ENCODE measurements around the gene CTNNA3.

Gene CTNNA3

GRCh38 chr10:66747451-66747850 lies 948.5 kb downstream of the CTNNA3 start:
- no peak for DNase-seq (ENCODE audit: low read depth)

- no peak for DNase-seq (ENCODE audit: low read depth)
Measured at GRCh38 chr10:66746711-66747110, 949.3 kb downstream of the CTNNA3 start.

GRCh38 chr10:66746246-66746645 lies 949.7 kb downstream of the CTNNA3 start:
- DNase-seq (ENCODE audit: low read depth) = no peak

- DNase-seq (ENCODE audit: low read depth) = no peak
Measured at GRCh38 chr10:66744915-66745314, 951.1 kb downstream of the CTNNA3 start.

GRCh38 chr10:66737241-66737640 lies 958.8 kb downstream of the CTNNA3 start:
- DNase-seq (ENCODE audit: low read depth) = no peak

GRCh38 chr10:66723608-66724400 lies 972.2 kb downstream of the CTNNA3 start:
- no peak for DNase-seq (ENCODE audit: low read depth)

GRCh38 chr10:66719483-66719882 lies 976.5 kb downstream of the CTNNA3 start:
- DNase-seq (ENCODE audit: low read depth) = no peak

- DNase-seq (ENCODE audit: low read depth) = no peak
Measured at GRCh38 chr10:66717231-66717981, 978.6 kb downstream of the CTNNA3 start.

- no peak for DNase-seq (ENCODE audit: low read depth)
Measured at GRCh38 chr10:66714741-66715140, 981.3 kb downstream of the CTNNA3 start.

- DNase-seq (ENCODE audit: low read depth) = no peak
Measured at GRCh38 chr10:66713387-66713786, 982.6 kb downstream of the CTNNA3 start.

GRCh38 chr10:66698069-66698468 lies 997.9 kb downstream of the CTNNA3 start:
- DNase-seq (ENCODE audit: low read depth) = no peak

GRCh38 chr10:66695046-66695445 lies 1000.9 kb downstream of the CTNNA3 start:
- no peak for DNase-seq (ENCODE audit: low read depth)

- no peak for DNase-seq (ENCODE audit: low read depth)
Measured at GRCh38 chr10:66684581-66684980, 1011.4 kb downstream of the CTNNA3 start.

- DNase-seq (ENCODE audit: low read depth) = no peak
Measured at GRCh38 chr10:66680886-66681285, 1015.1 kb downstream of the CTNNA3 start.

GRCh38 chr10:66678521-66678920 lies 1017.5 kb downstream of the CTNNA3 start:
- DNase-seq (ENCODE audit: low read depth) = no peak

GRCh38 chr10:66673071-66673470 lies 1022.9 kb downstream of the CTNNA3 start:
- DNase-seq (ENCODE audit: low read depth) = no peak

- no peak for DNase-seq (ENCODE audit: low read depth)
Measured at GRCh38 chr10:66671562-66671961, 1024.4 kb downstream of the CTNNA3 start.

- no peak for DNase-seq (ENCODE audit: low read depth)
Measured at GRCh38 chr10:66671064-66671463, 1024.9 kb downstream of the CTNNA3 start.

- no peak for DNase-seq (ENCODE audit: low read depth)
Measured at GRCh38 chr10:66656499-66656898, 1039.5 kb downstream of the CTNNA3 start.

GRCh38 chr10:66654861-66655260 lies 1041.1 kb downstream of the CTNNA3 start:
- no peak for DNase-seq (ENCODE audit: low read depth)

GRCh38 chr10:66651308-66652082 lies 1044.5 kb downstream of the CTNNA3 start:
- no peak for DNase-seq (ENCODE audit: low read depth)

- no peak for DNase-seq (ENCODE audit: low read depth)
Measured at GRCh38 chr10:66649626-66650025, 1046.4 kb downstream of the CTNNA3 start.

- no peak for DNase-seq (ENCODE audit: low read depth)
Measured at GRCh38 chr10:66642217-66642616, 1053.8 kb downstream of the CTNNA3 start.
